HL-60 (cell line): ENCODE results near the gene POU2AF3.

Experiments used
- DNase-seq, 2 experiments: peaks; one replicate each; pipeline ENCODE4 v3.0.0-alpha.2; 2010 to 2020; ENCODE audit warnings: low read depth in 1 of 2, low spot score in 1 of 2
- H3K27ac ChIP-seq: fragments of 250-450 bp; sonication (Bioruptor Pico); replicated peaks from 2 replicates; pipeline ENCODE4 v1.5.1; 2020; ENCODE audit warnings: mild to moderate bottlenecking, moderate library complexity
- H3K27me3 ChIP-seq: fragments of 250-450 bp; sonication (Bioruptor Pico); 2 replicates; pipeline ENCODE4 v1.5.1; 2021; ENCODE audit warnings: mild to moderate bottlenecking, moderate library complexity; ENCODE audit not compliant: insufficient read depth, poor library complexity, severe bottlenecking
- H3K4me3 ChIP-seq: replicated peaks from 2 replicates; pipeline ENCODE4 v1.5.1; 2011; ENCODE audit warnings: mild to moderate bottlenecking, control low read depth, low read length; ENCODE audit not compliant: insufficient read depth
- GABPA ChIP-seq: IDR thresholded peaks from 2 replicates; pipeline ENCODE4 v1.6.1; 2012; ENCODE audit warnings: low read depth
- POLR2AphosphoS5 ChIP-seq: IDR thresholded peaks from 2 replicates; pipeline ENCODE4 v1.6.1; 2012; ENCODE audit warnings: low read depth
- REST ChIP-seq: IDR thresholded peaks from 2 replicates; pipeline ENCODE4 v1.6.1; 2012; ENCODE audit warnings: low read depth; ENCODE audit not compliant: insufficient replicate concordance
- SPI1 ChIP-seq: IDR thresholded peaks from 2 replicates; pipeline ENCODE4 v1.6.1; 2012; ENCODE audit warnings: low read depth, mild to moderate bottlenecking, borderline replicate concordance
- TF ChIP-seq, protein P1 (sequence below): IDR thresholded peaks from one replicate; pipeline ENCODE4 v1.5.1; 2011; ENCODE audit warnings: low read length, control low read depth, inconsistent platforms; ENCODE audit not compliant: insufficient read depth

The POU2AF3 gene

DNA sequence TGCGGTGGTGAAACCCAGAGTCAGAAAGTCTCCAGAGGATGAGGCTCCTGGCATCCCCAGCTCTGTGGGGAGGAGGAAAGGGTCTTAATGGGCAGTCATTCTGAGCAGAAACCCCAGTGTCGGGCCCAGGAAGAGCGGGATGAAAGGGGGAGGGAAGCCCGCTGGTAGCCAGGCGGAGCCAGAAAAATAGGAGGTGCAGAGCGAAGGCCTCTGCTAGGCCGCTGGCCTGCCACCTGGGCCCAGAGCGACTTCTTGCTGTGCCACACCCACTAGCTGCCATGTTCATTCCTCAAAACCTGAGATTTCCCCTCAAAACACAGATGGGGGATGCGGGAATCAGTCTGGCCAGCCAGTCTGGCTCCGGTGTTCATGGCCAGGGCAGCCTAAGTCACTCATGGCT, 650 bp upstream of the POU2AF3 start:
- no peak for TF ChIP-seq GABPA
- TF ChIP-seq POLR2AphosphoS5, result no peak
- TF ChIP-seq REST, result no peak
- no peak for TF ChIP-seq SPI1
- TF ChIP-seq, protein P1, sequence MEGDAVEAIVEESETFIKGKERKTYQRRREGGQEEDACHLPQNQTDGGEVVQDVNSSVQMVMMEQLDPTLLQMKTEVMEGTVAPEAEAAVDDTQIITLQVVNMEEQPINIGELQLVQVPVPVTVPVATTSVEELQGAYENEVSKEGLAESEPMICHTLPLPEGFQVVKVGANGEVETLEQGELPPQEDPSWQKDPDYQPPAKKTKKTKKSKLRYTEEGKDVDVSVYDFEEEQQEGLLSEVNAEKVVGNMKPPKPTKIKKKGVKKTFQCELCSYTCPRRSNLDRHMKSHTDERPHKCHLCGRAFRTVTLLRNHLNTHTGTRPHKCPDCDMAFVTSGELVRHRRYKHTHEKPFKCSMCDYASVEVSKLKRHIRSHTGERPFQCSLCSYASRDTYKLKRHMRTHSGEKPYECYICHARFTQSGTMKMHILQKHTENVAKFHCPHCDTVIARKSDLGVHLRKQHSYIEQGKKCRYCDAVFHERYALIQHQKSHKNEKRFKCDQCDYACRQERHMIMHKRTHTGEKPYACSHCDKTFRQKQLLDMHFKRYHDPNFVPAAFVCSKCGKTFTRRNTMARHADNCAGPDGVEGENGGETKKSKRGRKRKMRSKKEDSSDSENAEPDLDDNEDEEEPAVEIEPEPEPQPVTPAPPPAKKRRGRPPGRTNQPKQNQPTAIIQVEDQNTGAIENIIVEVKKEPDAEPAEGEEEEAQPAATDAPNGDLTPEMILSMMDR, result no peak
- H3K27ac ChIP-seq, result no peak overlapping the region
- DNase-seq, result no peak
- no peak overlapping the region for H3K4me3 ChIP-seq
- H3K27me3 ChIP-seq, result peaks cover 18% of the 10 kb centered on the region

DNA sequence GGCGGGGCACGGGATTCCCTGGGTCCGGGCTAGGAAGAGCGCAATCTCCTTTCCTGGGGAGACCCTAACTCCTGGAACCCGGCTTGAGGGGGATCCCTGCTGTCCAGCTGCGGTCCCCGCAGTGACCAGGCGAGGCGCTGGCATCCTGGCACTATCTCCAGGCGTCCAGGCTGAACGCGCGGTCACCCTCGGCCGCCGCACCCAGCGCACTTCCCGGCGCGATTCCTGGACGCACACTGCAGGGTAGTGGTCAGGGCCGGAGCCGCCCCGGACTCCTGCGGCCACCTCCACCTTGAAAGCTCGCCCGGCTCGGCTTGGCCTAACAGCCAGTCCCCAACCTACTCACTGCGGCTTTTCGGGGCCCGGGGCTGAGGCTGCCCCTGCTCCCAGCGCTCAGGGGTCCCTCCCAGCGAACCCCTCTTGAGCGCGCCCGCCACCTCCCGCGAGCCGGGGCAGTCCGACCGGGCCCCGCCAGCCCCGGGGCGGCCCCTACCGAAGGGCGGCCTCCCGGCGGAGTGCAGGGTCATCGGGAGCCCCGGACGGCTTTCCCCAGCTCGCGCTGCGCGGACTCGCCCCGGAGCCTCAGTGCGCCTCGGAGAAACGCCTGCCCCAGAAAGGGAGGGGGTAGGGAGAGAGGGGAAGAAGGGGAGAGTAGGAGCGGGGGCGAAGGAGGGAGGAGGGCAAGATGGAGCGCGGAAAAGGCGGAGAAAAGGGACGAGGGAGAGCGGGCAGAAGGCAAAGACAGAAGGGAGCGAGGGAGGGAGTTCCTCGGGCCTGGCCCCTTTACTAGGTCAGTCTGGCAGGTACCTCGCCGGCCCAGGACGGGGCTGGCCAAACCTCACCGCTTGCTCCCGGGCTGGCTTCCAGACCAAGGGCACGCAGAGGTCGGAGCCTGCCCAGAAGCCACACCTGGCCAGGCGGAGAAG, 1.0 kb downstream of the POU2AF3 start:
- Histone ChIP-seq H3K4me3 (peak overlapping the region; percentile 18; the same call in 1 of the 2 replicates), H3K27ac (no peak overlapping the region), H3K27me3 (peaks cover 29% of the 10 kb centered on the region)
- TF ChIP-seq REST (no peak), SPI1 (no peak)
- TF ChIP-seq, protein P1, result no peak
- no peak for DNase-seq

DNA sequence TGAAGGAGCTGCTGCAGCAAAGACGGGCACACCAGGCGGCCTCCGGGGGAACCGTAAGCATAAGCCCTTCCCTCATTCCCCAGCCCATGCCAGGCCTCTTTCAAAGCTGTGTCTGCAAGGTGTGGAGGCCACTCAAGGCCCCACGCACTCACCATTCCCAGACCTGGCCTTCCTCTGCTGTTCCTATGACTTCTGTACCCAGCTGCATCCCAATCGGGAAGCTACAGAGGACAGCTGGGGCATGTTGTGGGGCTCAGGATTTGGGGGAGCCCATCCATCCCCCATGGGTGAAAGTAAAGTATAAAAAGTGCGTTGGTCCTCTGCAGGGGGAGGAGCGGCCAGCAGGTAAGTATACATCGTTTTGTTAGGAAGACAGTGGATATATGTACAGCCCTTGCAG, 2.2 kb downstream of the POU2AF3 start:
- Histone ChIP-seq H3K4me3 (no peak overlapping the region), H3K27ac (no peak overlapping the region), H3K27me3 (peaks cover 29% of the 10 kb centered on the region)
- no peak for DNase-seq
- no peak for TF ChIP-seq GABPA
- TF ChIP-seq, protein P1, result no peak
- no peak for TF ChIP-seq SPI1
- no peak for TF ChIP-seq REST
- no peak for TF ChIP-seq POLR2AphosphoS5
